Superior temporal gyrus (tissue), 1 donor: ENCODE results near the gene HLA-DPA1.
A peak's percentile ranks its signal among the peaks of the same experiment; 100 is the strongest.
"Not testable (repeated sequence)": the region's sequence is repeated elsewhere in the genome, so short reads cannot be mapped to it uniquely, and the experiment has no call there.

Experiments used
- DNase-seq: peaks from one replicate; pipeline ENCODE4 v3.0.0-alpha.2; 2016; ENCODE audit errors: extremely low spot score

HLA-DPA1 gene

GRCh38 chr6:33073431-33073871, at the start of gene HLA-DPA1:
Gene HLA-DPA1, minus strand, starts transcription at chr6:33073649.
- peak; percentile 43 for DNase-seq

GRCh38 chr6:33123181-33123580, 49.7 kb upstream of the HLA-DPA1 start:
- no peak for DNase-seq

- no peak for DNase-seq
These were observed 46.6 kb upstream of the HLA-DPA1 start for GRCh38 chr6:33120001-33120400.

GRCh38 chr6:33118525-33119123, 45.2 kb upstream of the HLA-DPA1 start:
- peak; percentile 88 for DNase-seq

GRCh38 chr6:33117811-33118277, 44.4 kb upstream of the HLA-DPA1 start:
- DNase-seq, result peak; percentile 11

- peak; percentile 26 for DNase-seq
These were observed 43.6 kb upstream of the HLA-DPA1 start for GRCh38 chr6:33116841-33117711.

- DNase-seq, result no peak
These were observed 43.0 kb upstream of the HLA-DPA1 start for GRCh38 chr6:33116417-33116816.

- DNase-seq, result no peak
These were observed 41.0 kb upstream of the HLA-DPA1 start for GRCh38 chr6:33114406-33114805.

- DNase-seq, result no peak
These were observed 40.3 kb upstream of the HLA-DPA1 start for GRCh38 chr6:33113755-33114154.

- DNase-seq, result peak; percentile 75
These were observed 38.7 kb upstream of the HLA-DPA1 start for GRCh38 chr6:33112148-33112547.

GRCh38 chr6:33108307-33108706, 34.9 kb upstream of the HLA-DPA1 start:
- DNase-seq, result no peak

GRCh38 chr6:33107641-33108040, 34.2 kb upstream of the HLA-DPA1 start:
- DNase-seq, result no peak

- no peak for DNase-seq
These were observed 32.7 kb upstream of the HLA-DPA1 start for GRCh38 chr6:33105916-33106871.

- no peak for DNase-seq
These were observed 31.9 kb upstream of the HLA-DPA1 start for GRCh38 chr6:33105386-33105785.

- DNase-seq, result no peak
These were observed 31.4 kb upstream of the HLA-DPA1 start for GRCh38 chr6:33104887-33105286.

GRCh38 chr6:33103776-33104175, 30.3 kb upstream of the HLA-DPA1 start:
- DNase-seq, result no peak

GRCh38 chr6:33101121-33101737, 27.8 kb upstream of the HLA-DPA1 start:
- DNase-seq, result not testable (repeated sequence)

- no peak for DNase-seq
These were observed 22.2 kb upstream of the HLA-DPA1 start for GRCh38 chr6:33095681-33096080.

- no peak for DNase-seq
These were observed 20.4 kb upstream of the HLA-DPA1 start for GRCh38 chr6:33093855-33094254.

GRCh38 chr6:33092385-33092784, 18.9 kb upstream of the HLA-DPA1 start:
- no peak for DNase-seq

GRCh38 chr6:33091957-33092356, 18.5 kb upstream of the HLA-DPA1 start:
- DNase-seq, result no peak
